HEK293 (cell line): Measurements from ENCODE around the gene NRBF2.

Experiments used
- BCL6B ChIP-seq: fragments of 450-650 bp; formaldehyde crosslinking; IDR thresholded peaks from 2 replicates; pipeline ENCODE4 v1.5.1; 2017; ENCODE audit warnings: missing biosample characterization, missing genetic modification characterization
- KLF10 ChIP-seq: fragments of 450-650 bp; IDR thresholded peaks from 2 replicates; pipeline ENCODE4 v1.5.1; 2018; ENCODE audit warnings: missing biosample characterization, mild to moderate bottlenecking, missing genetic modification characterization
- SALL2 ChIP-seq: fragments of 450-650 bp; formaldehyde crosslinking; IDR thresholded peaks from 2 replicates; pipeline ENCODE4 v1.5.0; 2017; ENCODE audit warnings: missing biosample characterization, mild to moderate bottlenecking, missing genetic modification characterization, borderline replicate concordance
- SCRT1 ChIP-seq: fragments of 450-650 bp; formaldehyde crosslinking; IDR thresholded peaks from 2 replicates; pipeline ENCODE4 v1.5.1; 2016; ENCODE audit warnings: missing biosample characterization, missing genetic modification characterization, borderline replicate concordance
- SCRT2 ChIP-seq: fragments of 450-650 bp; formaldehyde crosslinking; IDR thresholded peaks from 2 replicates; pipeline ENCODE4 v1.5.1; 2016; ENCODE audit warnings: missing biosample characterization, missing genetic modification characterization
- TSHZ1 ChIP-seq: fragments of 450-650 bp; formaldehyde crosslinking; IDR thresholded peaks from 2 replicates; pipeline ENCODE4 v1.5.1; 2016; ENCODE audit warnings: missing biosample characterization, missing genetic modification characterization, borderline replicate concordance
- ZBTB20 ChIP-seq: fragments of 450-650 bp; formaldehyde crosslinking; IDR thresholded peaks from 2 replicates; pipeline ENCODE4 v1.5.1; 2016; ENCODE audit warnings: missing biosample characterization, missing genetic modification characterization
- ZBTB48 ChIP-seq: fragments of 450-650 bp; formaldehyde crosslinking; IDR thresholded peaks from 2 replicates; pipeline ENCODE4 v1.5.1; 2016; ENCODE audit warnings: missing biosample characterization, missing genetic modification characterization
- ZBTB6 ChIP-seq: fragments of 450-650 bp; formaldehyde crosslinking; IDR thresholded peaks from 2 replicates; pipeline ENCODE4 v1.5.1; 2017; ENCODE audit warnings: missing biosample characterization, missing genetic modification characterization
- ZEB2 ChIP-seq: fragments of 450-650 bp; formaldehyde crosslinking; IDR thresholded peaks from 2 replicates; pipeline ENCODE4 v1.5.1; 2016; ENCODE audit warnings: missing biosample characterization, missing genetic modification characterization
- ZFP3 ChIP-seq: fragments of 450-650 bp; formaldehyde crosslinking; IDR thresholded peaks from 2 replicates; pipeline ENCODE4 v1.5.1; 2016; ENCODE audit warnings: low read depth, missing biosample characterization, missing genetic modification characterization
- ZFP69B ChIP-seq: fragments of 450-650 bp; formaldehyde crosslinking; IDR thresholded peaks from 2 replicates; pipeline ENCODE4 v1.5.1; 2016; ENCODE audit warnings: missing biosample characterization, missing genetic modification characterization
- ZNF202 ChIP-seq: fragments of 450-650 bp; formaldehyde crosslinking; IDR thresholded peaks from 2 replicates; pipeline ENCODE4 v1.5.1; 2016; ENCODE audit warnings: missing biosample characterization, missing genetic modification characterization, borderline replicate concordance
- ZNF280C ChIP-seq: fragments of 450-650 bp; formaldehyde crosslinking; IDR thresholded peaks from 2 replicates; pipeline ENCODE4 v1.5.1; 2016; ENCODE audit warnings: missing biosample characterization, missing genetic modification characterization
- ZNF341 ChIP-seq: fragments of 450-650 bp; formaldehyde crosslinking; IDR thresholded peaks from 2 replicates; pipeline ENCODE4; 2016; ENCODE audit warnings: low read depth, missing biosample characterization, missing genetic modification characterization
- ZNF37A ChIP-seq: fragments of 450-650 bp; IDR thresholded peaks from 2 replicates; pipeline ENCODE4 v1.5.1; 2018; ENCODE audit warnings: missing biosample characterization, missing genetic modification characterization
- ZNF416 ChIP-seq: fragments of 450-650 bp; formaldehyde crosslinking; IDR thresholded peaks from 2 replicates; pipeline ENCODE4 v1.5.1; 2016; ENCODE audit warnings: missing biosample characterization, missing genetic modification characterization
- ZNF513 ChIP-seq: fragments of 450-650 bp; IDR thresholded peaks from 2 replicates; pipeline ENCODE4 v1.5.1; 2018; ENCODE audit warnings: missing biosample characterization, missing genetic modification characterization
- ZNF629 ChIP-seq: fragments of 450-650 bp; formaldehyde crosslinking; IDR thresholded peaks from 2 replicates; pipeline ENCODE4 v1.5.1; 2017; ENCODE audit warnings: missing biosample characterization, missing genetic modification characterization
- ZNF639 ChIP-seq: fragments of 450-650 bp; formaldehyde crosslinking; IDR thresholded peaks from 2 replicates; pipeline ENCODE4 v1.5.1; 2016; ENCODE audit warnings: missing biosample characterization, missing genetic modification characterization
- ZNF707 ChIP-seq: fragments of 450-650 bp; formaldehyde crosslinking; IDR thresholded peaks from 2 replicates; pipeline ENCODE4 v1.5.1; 2016; ENCODE audit warnings: missing biosample characterization, missing genetic modification characterization
- TF ChIP-seq, protein P1 (sequence below): fragments of 450-650 bp; formaldehyde crosslinking; IDR thresholded peaks from 2 replicates; pipeline ENCODE4 v1.5.1; 2016; ENCODE audit warnings: missing biosample characterization, missing genetic modification characterization, low read depth
- TF ChIP-seq, protein P2 (sequence below): fragments of 450-650 bp; formaldehyde crosslinking; IDR thresholded peaks from 2 replicates; pipeline ENCODE4 v1.5.1; 2016; ENCODE audit warnings: missing biosample characterization, missing genetic modification characterization

NRBF2 gene

DNA sequence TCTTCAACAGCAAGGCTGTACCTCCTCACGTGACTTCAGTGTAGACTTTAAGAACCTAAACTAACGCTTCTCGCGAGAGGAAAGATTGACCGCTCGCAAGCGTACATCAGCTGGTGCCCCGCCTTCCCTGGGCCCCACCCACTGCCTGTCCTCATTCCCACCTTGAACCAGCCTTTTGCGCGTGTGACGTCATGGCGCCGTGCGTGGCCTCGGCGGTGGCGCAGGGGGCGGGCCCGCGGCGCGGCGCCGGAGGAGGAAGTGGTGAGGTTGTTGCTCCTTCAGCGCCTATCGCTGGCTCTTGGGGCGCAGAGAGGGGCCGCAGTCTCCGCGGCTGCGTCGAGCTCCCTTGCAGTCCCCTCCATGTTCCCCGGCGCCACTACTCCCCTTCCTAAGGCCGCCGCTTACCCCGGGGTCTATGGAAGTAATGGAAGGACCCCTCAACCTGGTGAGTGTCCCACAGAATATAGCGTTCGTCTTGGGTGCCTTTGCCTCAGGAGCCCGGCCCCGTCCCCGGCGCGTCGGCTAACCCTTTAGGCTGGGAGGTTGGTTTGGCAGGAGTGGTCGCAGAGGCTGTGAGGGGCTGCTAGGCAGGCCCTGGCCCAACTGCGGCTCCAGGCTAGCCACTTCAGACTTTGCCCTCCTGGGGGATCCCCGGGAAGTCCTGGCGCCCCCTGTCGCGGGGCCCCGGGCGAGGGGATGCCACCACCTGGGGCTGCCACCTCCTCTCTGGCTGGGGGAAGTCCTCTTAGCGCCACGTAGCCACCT lies at the start of gene NRBF2 (continued):
- no peak for TF ChIP-seq ZNF202 (tag by site-specific recombination)
- no peak for TF ChIP-seq ZNF416
- TF ChIP-seq ZBTB20 (tag by site-specific recombination) = peak; percentile 99
- no peak for TF ChIP-seq ZFP3 (tag by site-specific recombination)
- TF ChIP-seq SCRT1 (tag by site-specific recombination) = no peak
- TF ChIP-seq ZNF707 = no peak
- TF ChIP-seq SCRT2 = peak; percentile 93
- no peak for TF ChIP-seq ZNF37A (tag by site-specific recombination)
- no peak for TF ChIP-seq TSHZ1 (tag by site-specific recombination)
- no peak for TF ChIP-seq ZNF513 (tag by site-specific recombination)
- TF ChIP-seq ZBTB48 = peak; percentile 54; the same call in 1 of the 2 replicates
- peak; percentile 86 for TF ChIP-seq ZFP69B (tag by site-specific recombination)
- TF ChIP-seq SALL2 (tag by site-specific recombination) = no peak
- TF ChIP-seq, protein P1, sequence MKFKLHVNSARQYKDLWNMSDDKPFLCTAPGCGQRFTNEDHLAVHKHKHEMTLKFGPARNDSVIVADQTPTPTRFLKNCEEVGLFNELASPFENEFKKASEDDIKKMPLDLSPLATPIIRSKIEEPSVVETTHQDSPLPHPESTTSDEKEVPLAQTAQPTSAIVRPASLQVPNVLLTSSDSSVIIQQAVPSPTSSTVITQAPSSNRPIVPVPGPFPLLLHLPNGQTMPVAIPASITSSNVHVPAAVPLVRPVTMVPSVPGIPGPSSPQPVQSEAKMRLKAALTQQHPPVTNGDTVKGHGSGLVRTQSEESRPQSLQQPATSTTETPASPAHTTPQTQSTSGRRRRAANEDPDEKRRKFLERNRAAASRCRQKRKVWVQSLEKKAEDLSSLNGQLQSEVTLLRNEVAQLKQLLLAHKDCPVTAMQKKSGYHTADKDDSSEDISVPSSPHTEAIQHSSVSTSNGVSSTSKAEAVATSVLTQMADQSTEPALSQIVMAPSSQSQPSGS (tag by site-specific recombination) = peak; percentile 99
- no peak for TF ChIP-seq ZNF280C
- no peak for TF ChIP-seq ZNF639 (tag by site-specific recombination)
- peak; percentile 58; the same call in 1 of the 2 replicates for TF ChIP-seq ZEB2 (tag by site-specific recombination)
- TF ChIP-seq BCL6B = no peak
- peak; percentile 98 for TF ChIP-seq ZNF629 (tag by site-specific recombination)
- TF ChIP-seq, protein P2, sequence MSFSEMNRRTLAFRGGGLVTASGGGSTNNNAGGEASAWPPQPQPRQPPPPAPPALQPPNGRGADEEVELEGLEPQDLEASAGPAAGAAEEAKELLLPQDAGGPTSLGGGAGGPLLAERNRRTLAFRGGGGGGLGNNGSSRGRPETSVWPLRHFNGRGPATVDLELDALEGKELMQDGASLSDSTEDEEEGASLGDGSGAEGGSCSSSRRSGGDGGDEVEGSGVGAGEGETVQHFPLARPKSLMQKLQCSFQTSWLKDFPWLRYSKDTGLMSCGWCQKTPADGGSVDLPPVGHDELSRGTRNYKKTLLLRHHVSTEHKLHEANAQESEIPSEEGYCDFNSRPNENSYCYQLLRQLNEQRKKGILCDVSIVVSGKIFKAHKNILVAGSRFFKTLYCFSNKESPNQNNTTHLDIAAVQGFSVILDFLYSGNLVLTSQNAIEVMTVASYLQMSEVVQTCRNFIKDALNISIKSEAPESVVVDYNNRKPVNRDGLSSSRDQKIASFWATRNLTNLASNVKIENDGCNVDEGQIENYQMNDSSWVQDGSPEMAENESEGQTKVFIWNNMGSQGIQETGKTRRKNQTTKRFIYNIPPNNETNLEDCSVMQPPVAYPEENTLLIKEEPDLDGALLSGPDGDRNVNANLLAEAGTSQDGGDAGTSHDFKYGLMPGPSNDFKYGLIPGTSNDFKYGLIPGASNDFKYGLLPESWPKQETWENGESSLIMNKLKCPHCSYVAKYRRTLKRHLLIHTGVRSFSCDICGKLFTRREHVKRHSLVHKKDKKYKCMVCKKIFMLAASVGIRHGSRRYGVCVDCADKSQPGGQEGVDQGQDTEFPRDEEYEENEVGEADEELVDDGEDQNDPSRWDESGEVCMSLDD = peak; percentile 63
- peak; percentile 98 for TF ChIP-seq KLF10 (tag by site-specific recombination)
- TF ChIP-seq ZNF341 (tag by site-specific recombination) = 0 out of 2 replicates have a peak, but pooled peaks have one; percentile 18
- TF ChIP-seq ZBTB6 = peak; percentile 73; the same call in 1 of the 2 replicates
